Right renal cortex interstitium (tissue), 3 donors: ENCODE data around the gene PMS2. TPM values are rescaled to one million over a fixed set of nuclear protein-coding genes. Genes with fewer than 3 reads are reported as not detected.
"Not testable (repeated sequence)": the region's sequence is repeated elsewhere in the genome, so short reads cannot be mapped to it uniquely, and the experiment has no call there.

Experiments used
- DNase-seq, 3 donors: peaks; one replicate each; pipeline ENCODE4 v3.0.0-alpha.2; 2013; ENCODE audit warnings: low read depth in 3 of 3, low spot score in 2 of 3
- polyA plus RNA-seq, 3 donors: library from polyadenylated mRNA; unstranded; fragments of 120-200 nt; gene quantifications; one replicate each; pipeline ENCODE4 v1.2.1, GENCODE V29; 2013; ENCODE audit not compliant: insufficient read length in 3 of 3

The PMS2 gene
- polyA plus RNA-seq, 3 donors = 21.6 to 24.3 (median 23.8) TPM

DNA sequence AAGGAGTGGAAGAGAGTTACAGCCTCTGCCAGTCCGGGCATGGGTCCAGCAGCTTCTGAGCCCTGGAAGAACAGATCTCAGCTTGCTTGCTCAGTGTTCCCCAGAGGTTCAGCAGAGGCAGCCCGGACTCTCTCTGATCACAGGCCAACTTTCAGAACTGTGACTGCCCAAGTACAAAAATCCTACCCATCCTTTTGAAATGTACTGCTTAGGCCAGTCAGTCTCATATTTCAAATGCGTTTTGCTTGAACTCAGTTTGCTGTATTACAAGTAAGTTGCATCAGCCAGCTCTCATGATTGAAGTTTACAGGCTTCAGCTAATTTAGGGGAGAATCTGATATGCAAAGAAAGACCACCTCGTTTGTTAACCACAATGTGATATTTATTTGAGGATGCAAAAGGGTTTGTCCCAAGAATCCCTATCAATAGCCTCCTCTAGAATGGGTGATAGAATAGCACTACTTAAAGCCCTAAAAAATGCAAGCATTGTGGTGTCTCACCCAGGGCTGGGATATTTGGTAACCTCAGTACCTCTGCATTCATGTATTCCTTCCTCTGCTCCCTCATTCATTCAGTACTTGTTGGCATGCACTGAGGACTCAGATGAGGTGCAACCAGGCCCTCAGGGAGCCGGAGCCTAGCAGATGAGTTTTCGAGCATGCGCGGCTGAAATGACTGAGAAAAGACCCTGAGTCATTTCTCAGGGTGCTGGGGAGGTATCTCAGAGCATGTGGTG is 7.2 kb upstream of the PMS2 start:
- no peak for DNase-seq

GRCh38 chr7:6012355-6013104 is 3.7 kb upstream of the PMS2 start:
- DNase-seq = no peak

- no peak for DNase-seq
These were observed 2.7 kb upstream of the PMS2 start for GRCh38 chr7:6011541-6011940.

- DNase-seq = not testable (repeated sequence)
These were observed 1.5 kb upstream of the PMS2 start for GRCh38 chr7:6010370-6010769.

DNA sequence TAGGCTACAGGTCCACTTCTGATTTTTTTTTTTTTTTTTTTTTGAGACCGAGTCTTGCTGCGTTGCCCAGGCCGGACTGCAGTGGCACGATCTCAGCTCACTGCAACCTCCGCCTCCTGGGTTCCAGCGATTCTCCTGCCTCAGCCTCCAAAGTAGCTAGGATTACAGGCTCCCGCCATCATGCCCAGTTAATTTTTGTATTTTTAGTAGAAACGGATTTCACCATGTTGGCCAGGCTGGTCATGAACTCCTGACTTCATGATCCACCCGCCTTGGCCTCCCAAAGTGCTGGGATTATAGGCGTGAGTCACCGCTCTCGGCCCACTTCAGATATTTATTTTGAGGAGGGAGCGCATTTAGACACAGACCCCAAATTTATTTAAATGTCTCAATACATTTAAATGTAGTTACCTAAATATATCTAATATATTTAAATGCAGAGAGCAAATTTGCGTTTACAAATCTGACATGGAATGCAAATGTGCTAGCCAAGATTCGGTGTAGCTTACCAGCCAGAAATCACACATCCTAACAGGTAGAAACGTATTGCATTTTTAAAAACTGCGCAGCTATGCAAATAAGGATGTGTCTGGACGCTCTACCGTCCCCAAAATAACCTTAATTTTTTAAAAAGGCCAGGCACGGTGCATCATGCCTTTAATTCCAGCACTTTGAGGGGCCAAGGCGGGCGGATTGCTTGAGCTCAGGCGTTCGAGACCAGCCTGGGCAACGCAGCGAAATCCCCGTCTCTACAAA is 836 bp downstream of the PMS2 start:
- DNase-seq = not testable (repeated sequence)

- no peak for DNase-seq
These were observed 1.5 kb downstream of the PMS2 start for GRCh38 chr7:6007386-6007785.

GRCh38 chr7:5997210-5997808 is 11.5 kb downstream of the PMS2 start:
- peak in 1 of 3 donors; percentile 52 for DNase-seq

DNA sequence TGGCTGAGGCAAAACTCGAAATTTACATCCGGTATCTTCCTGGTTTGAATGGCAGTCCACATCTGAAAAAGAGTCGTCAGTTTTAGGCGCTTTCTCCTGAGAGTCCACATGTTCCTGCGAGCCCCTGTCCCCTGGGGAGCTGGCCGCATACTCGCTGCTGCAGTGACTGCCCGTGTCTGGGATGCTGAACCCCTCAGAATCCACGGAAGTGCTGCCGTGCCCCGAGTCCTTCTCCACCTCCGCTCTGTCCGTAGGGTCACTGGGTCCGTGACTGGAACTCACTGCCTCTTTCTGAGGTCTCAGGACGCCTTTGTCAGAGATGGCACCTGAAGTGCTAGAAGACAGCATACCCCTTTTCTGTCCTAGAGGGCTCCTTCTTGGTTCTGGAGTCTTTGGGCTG is 21.8 kb downstream of the PMS2 start:
- not testable (repeated sequence) for DNase-seq

GRCh38 chr7:5979680-5980314 is 29.1 kb downstream of the PMS2 start:
- DNase-seq = not testable (repeated sequence)

DNA sequence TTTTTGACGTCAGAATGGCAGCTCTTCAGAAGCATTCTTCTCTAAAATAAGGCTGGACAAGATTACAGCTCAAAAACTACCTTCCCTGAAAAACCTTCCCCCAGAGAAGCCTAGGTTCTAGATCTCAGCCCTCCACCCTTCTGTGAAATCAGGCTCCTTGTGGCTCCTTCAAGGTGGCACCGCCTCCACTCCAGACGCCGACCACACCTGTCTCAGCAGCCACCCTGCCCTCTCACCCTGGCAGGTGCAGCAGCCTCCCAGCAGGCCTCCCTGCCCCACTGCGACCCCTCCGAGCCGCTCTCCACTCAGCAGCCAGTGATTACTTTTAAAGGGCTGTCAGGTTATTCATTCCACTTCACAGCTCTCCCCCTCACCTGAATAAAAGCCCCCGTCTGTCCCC is 35.3 kb downstream of the PMS2 start:
- DNase-seq = not testable (repeated sequence)

- DNase-seq = not testable (repeated sequence)
These were observed 38.4 kb downstream of the PMS2 start, which contains the start of gene RSPH10B for GRCh38 chr7:5970347-5970911. RSPH10B (minus strand) TSS chr7:5970689; CDS start chr7:5967116, 3,573 bp downstream.

- not testable (repeated sequence) for DNase-seq
These were observed 45.0 kb downstream of the PMS2 start for GRCh38 chr7:5963810-5964209.

DNA sequence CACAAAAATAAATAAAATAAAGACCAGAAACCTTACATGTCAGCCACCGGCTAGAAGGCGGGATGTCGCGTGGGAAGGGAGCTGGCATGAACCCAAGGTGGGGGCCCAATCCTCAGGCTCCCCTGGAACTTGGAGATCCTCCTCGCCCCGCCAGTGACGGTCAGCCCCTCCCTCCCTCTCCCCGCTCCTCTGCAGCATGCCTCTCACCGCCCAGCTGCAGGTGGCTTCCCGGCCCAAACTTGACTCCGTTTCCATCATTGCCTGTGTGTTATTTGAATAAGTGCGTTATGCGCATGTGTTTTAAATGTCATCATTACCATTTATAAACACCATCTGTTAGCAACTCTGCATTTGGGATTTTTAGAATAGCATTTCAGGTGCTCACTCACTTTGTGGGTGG is 45.6 kb downstream of the PMS2 start:
- not testable (repeated sequence) for DNase-seq

GRCh38 chr7:5934945-5935450 is 73.9 kb downstream of the PMS2 start:
- DNase-seq = not testable (repeated sequence)

DNA sequence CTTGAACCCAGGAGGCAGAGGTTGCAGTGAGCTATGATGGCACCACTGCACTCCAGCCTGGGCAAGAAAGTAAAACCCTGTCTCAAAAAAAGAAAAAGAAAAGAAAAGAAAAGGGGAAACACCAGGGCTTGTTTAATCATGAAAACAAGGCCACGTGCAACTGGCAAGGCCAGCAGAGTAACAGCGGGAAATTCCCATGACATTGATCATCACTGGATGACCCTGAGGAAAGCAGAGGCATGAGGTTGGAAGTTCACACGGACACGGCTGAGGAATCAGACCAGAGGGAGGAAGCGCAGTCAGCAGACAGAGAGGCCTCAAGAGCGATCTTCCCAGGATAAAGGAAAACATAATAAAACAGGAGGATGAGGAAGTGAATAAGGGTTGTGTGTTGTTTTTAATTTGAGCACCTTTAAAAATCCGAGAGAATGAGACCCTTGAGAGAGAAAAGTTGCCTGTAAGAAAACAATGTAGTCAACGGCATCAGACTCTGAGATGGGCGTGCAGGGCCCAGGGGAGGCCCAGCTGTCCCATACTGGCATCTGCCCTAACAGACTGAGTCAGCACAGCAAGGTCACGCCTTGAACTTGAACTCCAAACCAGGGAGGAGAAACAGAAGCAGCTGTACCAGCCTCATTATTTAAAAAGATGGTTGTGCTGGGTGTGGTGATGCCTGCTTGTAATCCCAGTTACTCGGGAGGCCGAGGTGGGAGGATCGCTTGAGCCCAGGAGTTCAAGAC is 76.8 kb downstream of the PMS2 start:
- DNase-seq = peak in 1 of 3 donors; percentile 0

- DNase-seq = not testable (repeated sequence)
These were observed 77.6 kb downstream of the PMS2 start for GRCh38 chr7:5931250-5931649.

- DNase-seq = not testable (repeated sequence)
These were observed 78.6 kb downstream of the PMS2 start for GRCh38 chr7:5930290-5930689.

- DNase-seq = not testable (repeated sequence)
These were observed 82.5 kb downstream of the PMS2 start for GRCh38 chr7:5926263-5926870.

- not testable (repeated sequence) for DNase-seq
These were observed 84.2 kb downstream of the PMS2 start for GRCh38 chr7:5924630-5925029.
